ENCODE results near the gene TM7SF3. TPM values are rescaled to one million over a fixed set of nuclear protein-coding genes. Genes with fewer than 3 reads are reported as not detected.
"Not testable (repeated sequence)": the region's sequence is repeated elsewhere in the genome, so short reads cannot be mapped to it uniquely, and the experiment has no call there.

TM7SF3 gene
- polyA plus RNA-seq, 1 donor from 2014 or later: 46.1 TPM

GRCh38 chr12:27031531-27031930, 17.3 kb upstream of the TM7SF3 start:
- Mint-ChIP-seq H3K27me3 (no peaks in the 10 kb centered on the region), H3K4me3 (no peak overlapping the region), H3K4me1 (peaks cover 0 to 2% (median 1%) of the 10 kb centered on the region in 3 donors), H3K36me3 (peaks cover 16% of the 10 kb centered on the region), H3K9me3 (no peaks in the 10 kb centered on the region), H3K27ac (peak overlapping the region in 1 of 3 donors; percentile 67)

- no peaks in the 10 kb centered on the region for H3K9me3 Mint-ChIP-seq
- H3K36me3 Mint-ChIP-seq: peaks cover 12% of the 10 kb centered on the region
- H3K4me3 Mint-ChIP-seq: peak overlapping the region in 1 of 4 donors; percentile 21
- H3K27me3 Mint-ChIP-seq: no peaks in the 10 kb centered on the region
- peaks cover 10 to 36% (median 25%) of the 10 kb centered on the region in 3 donors for H3K4me1 Mint-ChIP-seq
- H3K27ac Mint-ChIP-seq: no peak overlapping the region
Measured at GRCh38 chr12:27026257-27026656, 12.1 kb upstream of the TM7SF3 start.

GRCh38 chr12:27025116-27025515, 10.9 kb upstream of the TM7SF3 start:
- Mint-ChIP-seq H3K27me3 (no peaks in the 10 kb centered on the region), H3K36me3 (peaks cover 8% of the 10 kb centered on the region), H3K27ac (no peak overlapping the region), H3K4me1 (peaks cover 10 to 38% (median 25%) of the 10 kb centered on the region in 3 donors), H3K4me3 (peak overlapping the region in 2 of 4 donors; percentile 65 to 98), H3K9me3 (no peaks in the 10 kb centered on the region)

GRCh38 chr12:27024291-27024690, 10.1 kb upstream of the TM7SF3 start:
- H3K9me3 Mint-ChIP-seq: no peaks in the 10 kb centered on the region
- peak overlapping the region in 3 of 4 donors; percentile 27 to 99 (median 98) for H3K4me3 Mint-ChIP-seq
- H3K27me3 Mint-ChIP-seq: no peaks in the 10 kb centered on the region
- H3K27ac Mint-ChIP-seq: peak overlapping the region in 1 of 3 donors; percentile 22
- H3K36me3 Mint-ChIP-seq: peaks cover 6% of the 10 kb centered on the region
- peaks cover 10 to 38% (median 25%) of the 10 kb centered on the region in 3 donors for H3K4me1 Mint-ChIP-seq

- Mint-ChIP-seq H3K4me3 (peak overlapping the region in 3 of 4 donors; percentile 47 to 99 (median 98)), H3K36me3 (peaks cover 4% of the 10 kb centered on the region), H3K4me1 (peaks cover 10 to 33% (median 23%) of the 10 kb centered on the region in 3 donors), H3K9me3 (no peaks in the 10 kb centered on the region), H3K27ac (no peak overlapping the region), H3K27me3 (no peaks in the 10 kb centered on the region)
Measured at GRCh38 chr12:27020761-27021160, 6.6 kb upstream of the TM7SF3 start.

GRCh38 chr12:27018037-27018436, 3.9 kb upstream of the TM7SF3 start:
- H3K36me3 Mint-ChIP-seq: peaks cover 4% of the 10 kb centered on the region
- H3K4me1 Mint-ChIP-seq: peaks cover 19 to 30% (median 26%) of the 10 kb centered on the region in 3 donors
- H3K9me3 Mint-ChIP-seq: no peaks in the 10 kb centered on the region
- H3K4me3 Mint-ChIP-seq: peak overlapping the region in 1 of 4 donors; percentile 33
- H3K27me3 Mint-ChIP-seq: no peaks in the 10 kb centered on the region
- H3K27ac Mint-ChIP-seq: peak overlapping the region in 1 of 3 donors; percentile 19

GRCh38 chr12:27017163-27017823, 3.1 kb upstream of the TM7SF3 start:
- H3K4me1 Mint-ChIP-seq: peaks cover 20 to 31% (median 23%) of the 10 kb centered on the region in 3 donors
- H3K27ac Mint-ChIP-seq, H3K36me3 Mint-ChIP-seq, H3K9me3 Mint-ChIP-seq, H3K27me3 Mint-ChIP-seq: not testable (repeated sequence)
- peak overlapping the region in 1 of 4 donors; percentile 56 for H3K4me3 Mint-ChIP-seq

GRCh38 chr12:27015730-27016076, 1.5 kb upstream of the TM7SF3 start:
- Mint-ChIP-seq H3K4me3 (peak overlapping the region in 3 of 4 donors; percentile 43 to 90 (median 65)), H3K27ac (peak overlapping the region; percentile 67 to 98 (median 94)), H3K27me3 (no peaks in the 10 kb centered on the region), H3K9me3 (no peaks in the 10 kb centered on the region), H3K36me3 (no peaks in the 10 kb centered on the region), H3K4me1 (peaks cover 25 to 31% (median 28%) of the 10 kb centered on the region in 3 donors)

- Mint-ChIP-seq H3K36me3 (no peaks in the 10 kb centered on the region), H3K9me3 (no peaks in the 10 kb centered on the region), H3K27me3 (no peaks in the 10 kb centered on the region), H3K27ac (peak overlapping the region; percentile 94 to 98 (median 97)), H3K4me3 (peak overlapping the region; percentile 90 to 97 (median 96)), H3K4me1 (peaks cover 27 to 34% (median 34%) of the 10 kb centered on the region in 3 donors)
Measured at GRCh38 chr12:27014859-27015729, 910 bp upstream of the TM7SF3 start.

- Mint-ChIP-seq H3K27ac (peak overlapping the region; percentile 91 to 98 (median 94)), H3K36me3 (no peaks in the 10 kb centered on the region), H3K4me3 (peak overlapping the region; percentile 90 to 97 (median 96)), H3K4me1 (peaks cover 32 to 38% (median 36%) of the 10 kb centered on the region in 3 donors), H3K27me3 (no peaks in the 10 kb centered on the region), H3K9me3 (no peaks in the 10 kb centered on the region)
Measured at GRCh38 chr12:27013611-27014084, 536 bp downstream of the TM7SF3 start.

GRCh38 chr12:27012982-27013255, 1.3 kb downstream of the TM7SF3 start:
- no peaks in the 10 kb centered on the region for H3K27me3 Mint-ChIP-seq
- peak overlapping the region; percentile 90 to 97 (median 96) for H3K4me3 Mint-ChIP-seq
- peaks cover 39 to 46% (median 43%) of the 10 kb centered on the region in 3 donors for H3K4me1 Mint-ChIP-seq
- no peaks in the 10 kb centered on the region for H3K9me3 Mint-ChIP-seq
- H3K27ac Mint-ChIP-seq: peak overlapping the region in 1 of 3 donors; percentile 98
- H3K36me3 Mint-ChIP-seq: no peaks in the 10 kb centered on the region

GRCh38 chr12:27012239-27012981, 1.8 kb downstream of the TM7SF3 start:
- no peaks in the 10 kb centered on the region for H3K27me3 Mint-ChIP-seq
- no peaks in the 10 kb centered on the region for H3K36me3 Mint-ChIP-seq
- H3K27ac Mint-ChIP-seq: peak overlapping the region; percentile 16 to 86 (median 62)
- peak overlapping the region; percentile 41 to 97 (median 72) for H3K4me3 Mint-ChIP-seq
- H3K4me1 Mint-ChIP-seq: peaks cover 41 to 48% (median 45%) of the 10 kb centered on the region in 3 donors
- no peaks in the 10 kb centered on the region for H3K9me3 Mint-ChIP-seq

GRCh38 chr12:27009881-27010301, 4.3 kb downstream of the TM7SF3 start:
- Mint-ChIP-seq H3K4me3 (peak overlapping the region in 1 of 4 donors; percentile 72), H3K4me1 (peaks cover 39 to 51% (median 42%) of the 10 kb centered on the region in 3 donors), H3K9me3 (no peaks in the 10 kb centered on the region), H3K27ac (peak overlapping the region in 2 of 3 donors; percentile 40 to 65), H3K27me3 (no peaks in the 10 kb centered on the region), H3K36me3 (peaks cover 2% of the 10 kb centered on the region)

GRCh38 chr12:27008081-27008480, 6.1 kb downstream of the TM7SF3 start:
- Mint-ChIP-seq H3K27me3 (no peaks in the 10 kb centered on the region), H3K36me3 (peaks cover 2% of the 10 kb centered on the region), H3K27ac (no peak overlapping the region), H3K4me1 (peaks cover 40 to 46% (median 40%) of the 10 kb centered on the region in 3 donors), H3K9me3 (no peaks in the 10 kb centered on the region), H3K4me3 (no peak overlapping the region)
